ENCODE measurements around the gene KRTAP5-10.
"Not testable (repeated sequence)": the region's sequence is repeated elsewhere in the genome, so short reads cannot be mapped to it uniquely, and the experiment has no call there.

The KRTAP5-10 gene

DNA sequence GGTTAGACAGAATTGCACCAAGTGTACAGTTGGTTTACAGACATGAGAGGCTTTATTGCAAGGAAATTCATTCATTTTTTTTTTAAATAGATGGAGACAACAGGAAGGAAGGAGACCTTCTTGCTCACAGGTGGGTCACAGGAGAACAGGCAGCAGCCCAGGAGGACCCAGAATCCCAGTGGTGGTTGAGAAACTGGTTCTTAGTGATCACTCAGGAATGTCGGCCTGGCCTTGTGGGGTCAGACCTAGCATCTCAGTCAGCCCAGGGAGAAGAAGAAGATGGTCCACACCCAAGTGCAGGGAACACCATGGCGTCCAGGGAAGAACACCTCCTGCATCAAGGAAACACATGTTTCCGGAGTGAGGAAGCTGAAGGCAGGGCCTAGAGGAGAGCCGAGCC is 16.5 kb downstream of the KRTAP5-10 start:
- H3F3A ChIP-seq (ENCODE audit: insufficient read depth, low read length): no peaks in the 10 kb centered on the region
- no peak overlapping the region for H3K4me3 ChIP-seq (ENCODE audit: low read length)
- H3K4me2 ChIP-seq (ENCODE audit: low read depth, low read length): no peak overlapping the region
- H2AFZ ChIP-seq (ENCODE audit: low read length): no peak overlapping the region
- H3K27ac ChIP-seq (ENCODE audit: low read length): no peak overlapping the region
- no peaks in the 10 kb centered on the region for H4K20me1 ChIP-seq (ENCODE audit: insufficient read depth, low read length)
- H3K79me2 ChIP-seq (ENCODE audit: low read length): no peaks in the 10 kb centered on the region
- H3K36me3 ChIP-seq (replicated peaks; ENCODE audit: insufficient read depth, low read length): no peaks in the 10 kb centered on the region
- H3K9ac ChIP-seq (ENCODE audit: low read length): no peak overlapping the region
- no peaks in the 10 kb centered on the region for H3K9me3 ChIP-seq (replicated peaks; ENCODE audit: insufficient read depth, low read length)
- peaks cover 5% of the 10 kb centered on the region for H3K4me1 ChIP-seq (ENCODE audit: low read length)
- TF ChIP-seq, protein P1, sequence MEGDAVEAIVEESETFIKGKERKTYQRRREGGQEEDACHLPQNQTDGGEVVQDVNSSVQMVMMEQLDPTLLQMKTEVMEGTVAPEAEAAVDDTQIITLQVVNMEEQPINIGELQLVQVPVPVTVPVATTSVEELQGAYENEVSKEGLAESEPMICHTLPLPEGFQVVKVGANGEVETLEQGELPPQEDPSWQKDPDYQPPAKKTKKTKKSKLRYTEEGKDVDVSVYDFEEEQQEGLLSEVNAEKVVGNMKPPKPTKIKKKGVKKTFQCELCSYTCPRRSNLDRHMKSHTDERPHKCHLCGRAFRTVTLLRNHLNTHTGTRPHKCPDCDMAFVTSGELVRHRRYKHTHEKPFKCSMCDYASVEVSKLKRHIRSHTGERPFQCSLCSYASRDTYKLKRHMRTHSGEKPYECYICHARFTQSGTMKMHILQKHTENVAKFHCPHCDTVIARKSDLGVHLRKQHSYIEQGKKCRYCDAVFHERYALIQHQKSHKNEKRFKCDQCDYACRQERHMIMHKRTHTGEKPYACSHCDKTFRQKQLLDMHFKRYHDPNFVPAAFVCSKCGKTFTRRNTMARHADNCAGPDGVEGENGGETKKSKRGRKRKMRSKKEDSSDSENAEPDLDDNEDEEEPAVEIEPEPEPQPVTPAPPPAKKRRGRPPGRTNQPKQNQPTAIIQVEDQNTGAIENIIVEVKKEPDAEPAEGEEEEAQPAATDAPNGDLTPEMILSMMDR (IDR thresholded peaks at IDR 0.05; ENCODE audit: low read length): no peak
- TF ChIP-seq EZH2 (optimal IDR thresholded peaks at IDR 0.05; ENCODE audit: low read depth, low read length) (no peak), EZH2phosphoT487 (IDR thresholded peaks at IDR 0.05; ENCODE audit: low read length) (no peak)
- no peak for DNase-seq
- peaks cover 36% of the 10 kb centered on the region; the same call in 1 of the 2 replicates for H3K27me3 ChIP-seq (replicated peaks; ENCODE audit: insufficient read depth, low read length)
- H3K9me2 ChIP-seq (replicated peaks; ENCODE audit: insufficient read depth, low read length): no peaks in the 10 kb centered on the region

DNA sequence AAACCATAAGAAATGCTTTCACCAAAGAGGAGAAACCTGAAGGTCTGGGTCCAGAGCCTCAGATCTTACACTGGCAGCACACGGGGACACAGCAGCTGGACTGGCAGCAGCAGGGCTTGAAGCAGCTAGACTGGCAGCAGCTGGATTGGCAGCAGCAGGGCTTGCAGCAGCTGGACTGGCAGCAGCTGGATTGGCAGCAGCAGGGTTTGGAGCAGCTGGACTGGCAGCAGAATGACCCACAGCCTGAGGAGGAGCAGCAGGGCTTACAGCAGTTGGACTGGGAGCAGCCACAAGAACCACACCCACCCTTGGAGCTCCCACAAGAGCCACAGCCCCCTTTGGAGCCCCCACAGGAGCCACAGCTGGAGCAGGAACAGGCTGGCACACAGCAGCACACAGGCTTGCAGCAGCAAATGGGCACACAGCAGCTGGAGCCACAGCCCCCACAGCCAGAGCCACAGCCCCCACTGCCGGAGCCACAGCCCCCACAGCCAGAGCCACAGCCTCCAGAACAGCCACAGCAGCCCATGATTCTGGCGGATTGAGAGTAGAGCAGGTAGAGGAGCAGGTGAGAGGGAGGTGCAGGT is 17.0 kb downstream of the KRTAP5-10 start, which contains the start of gene KRTAP5-11:
KRTAP5-11 (minus strand) TSS at position 567 of the 587 bp plus-strand sequence; CDS start at position 529, 38 bp downstream.
- Histone ChIP-seq H3K4me1 (ENCODE audit: low read length) (peaks cover 5% of the 10 kb centered on the region), H4K20me1 (ENCODE audit: insufficient read depth, low read length) (no peaks in the 10 kb centered on the region), H3K27ac (ENCODE audit: low read length) (no peak within 1 kb of the TSS), H3K4me3 (ENCODE audit: low read length) (no peak within 1 kb of the TSS), H2AFZ (ENCODE audit: low read length) (no peak within 1 kb of the TSS), H3K36me3 (replicated peaks; ENCODE audit: insufficient read depth, low read length) (no peaks in the 10 kb centered on the region), H3K9ac (ENCODE audit: low read length) (no peak within 1 kb of the TSS), H3K27me3 (replicated peaks; ENCODE audit: insufficient read depth, low read length) (peaks cover 36% of the 10 kb centered on the region; the same call in 1 of the 2 replicates), H3K4me2 (ENCODE audit: low read depth, low read length) (no peak within 1 kb of the TSS), H3K9me2 (replicated peaks; ENCODE audit: insufficient read depth, low read length) (no peaks in the 10 kb centered on the region), H3K9me3 (replicated peaks; ENCODE audit: insufficient read depth, low read length) (no peaks in the 10 kb centered on the region), H3F3A (ENCODE audit: insufficient read depth, low read length) (no peaks in the 10 kb centered on the region), H3K79me2 (ENCODE audit: low read length) (no peaks in the 10 kb centered on the region)
- no peak for DNase-seq
- TF ChIP-seq EZH2 (optimal IDR thresholded peaks at IDR 0.05; ENCODE audit: low read depth, low read length) (no peak), EZH2phosphoT487 (IDR thresholded peaks at IDR 0.05; ENCODE audit: low read length) (no peak)
- TF ChIP-seq, protein P1 (IDR thresholded peaks at IDR 0.05; ENCODE audit: low read length): no peak

DNA sequence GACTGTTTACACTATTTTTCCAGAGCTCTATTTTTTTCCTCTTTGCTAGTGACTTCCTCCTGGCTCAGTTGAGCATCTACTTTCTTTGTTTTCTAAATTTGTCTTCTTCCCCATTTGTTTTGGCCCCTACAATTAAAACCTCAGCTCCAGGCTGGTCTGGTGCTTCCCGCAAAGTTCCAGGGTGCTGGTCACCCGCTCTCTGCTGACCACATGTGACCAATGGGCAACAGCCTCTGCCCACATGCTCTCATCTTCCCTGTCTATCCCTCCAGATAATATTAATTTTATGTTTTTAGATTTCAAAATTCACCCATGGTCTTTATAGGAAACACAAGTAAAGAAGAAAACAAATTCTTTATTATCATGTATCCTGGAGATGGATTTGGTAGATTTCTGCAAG is 17.6 kb downstream of the KRTAP5-10 start:
- H3K4me3 ChIP-seq (ENCODE audit: low read length); H2AFZ ChIP-seq (ENCODE audit: low read length); H3K9me3 ChIP-seq (replicated peaks; ENCODE audit: insufficient read depth, low read length); H3K9me2 ChIP-seq (replicated peaks; ENCODE audit: insufficient read depth, low read length); H3K9ac ChIP-seq (ENCODE audit: low read length); H3F3A ChIP-seq (ENCODE audit: insufficient read depth, low read length); H3K36me3 ChIP-seq (replicated peaks; ENCODE audit: insufficient read depth, low read length); H3K4me1 ChIP-seq (ENCODE audit: low read length); H4K20me1 ChIP-seq (ENCODE audit: insufficient read depth, low read length); DNase-seq; H3K27ac ChIP-seq (ENCODE audit: low read length); H3K79me2 ChIP-seq (ENCODE audit: low read length); H3K4me2 ChIP-seq (ENCODE audit: low read depth, low read length): not testable (repeated sequence)
- H3K27me3 ChIP-seq (replicated peaks; ENCODE audit: insufficient read depth, low read length): peaks cover 36% of the 10 kb centered on the region; the same call in 1 of the 2 replicates

DNA sequence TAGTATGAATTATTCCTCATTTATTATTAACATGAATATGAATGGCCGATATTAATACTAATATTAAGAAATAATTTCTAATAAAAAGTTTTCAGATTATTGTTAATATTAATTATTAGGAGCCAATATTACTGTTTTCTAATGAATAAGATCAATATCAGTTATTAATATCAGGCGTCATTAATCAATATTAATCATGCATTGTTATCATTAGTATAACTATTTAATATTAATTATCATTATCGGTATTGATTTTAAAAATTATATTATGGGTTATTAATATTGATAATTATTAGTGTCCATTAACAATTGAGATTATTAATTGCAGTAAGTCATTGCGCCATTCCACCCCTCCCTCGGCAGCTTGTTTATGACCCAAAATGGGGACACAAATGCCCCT is 20.3 kb downstream of the KRTAP5-10 start:
- H3K9me3 ChIP-seq (replicated peaks; ENCODE audit: insufficient read depth, low read length); H3K27ac ChIP-seq (ENCODE audit: low read length); H3K4me1 ChIP-seq (ENCODE audit: low read length); H3K4me2 ChIP-seq (ENCODE audit: low read depth, low read length); H3K9ac ChIP-seq (ENCODE audit: low read length); H3K79me2 ChIP-seq (ENCODE audit: low read length); H2AFZ ChIP-seq (ENCODE audit: low read length); H3F3A ChIP-seq (ENCODE audit: insufficient read depth, low read length); H3K9me2 ChIP-seq (replicated peaks; ENCODE audit: insufficient read depth, low read length); H3K4me3 ChIP-seq (ENCODE audit: low read length); H4K20me1 ChIP-seq (ENCODE audit: insufficient read depth, low read length); H3K36me3 ChIP-seq (replicated peaks; ENCODE audit: insufficient read depth, low read length); DNase-seq: not testable (repeated sequence)
- peaks cover 30% of the 10 kb centered on the region; the same call in 1 of the 2 replicates for H3K27me3 ChIP-seq (replicated peaks; ENCODE audit: insufficient read depth, low read length)

DNA sequence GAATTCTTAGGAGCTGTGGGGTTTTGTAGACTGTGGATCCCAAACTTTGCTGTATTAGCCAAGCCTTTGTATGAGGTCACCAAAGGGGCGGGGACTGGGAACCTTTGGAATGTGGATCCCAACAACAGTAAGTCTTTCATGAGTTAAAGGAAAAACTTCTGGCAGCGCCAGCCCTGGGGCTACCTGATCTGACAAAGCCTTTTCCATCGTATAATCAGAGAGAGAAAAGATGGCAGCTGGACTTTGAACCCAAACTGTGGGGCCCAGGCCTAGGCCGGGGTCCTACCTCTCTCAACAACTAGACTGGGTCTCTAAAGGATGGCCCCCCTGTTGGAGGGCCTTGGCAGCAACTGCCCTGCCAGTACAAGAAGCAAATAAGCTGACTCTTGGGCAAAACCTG is 23.0 kb downstream of the KRTAP5-10 start:
- not testable (repeated sequence) for DNase-seq; H3K27ac ChIP-seq (ENCODE audit: low read length); H4K20me1 ChIP-seq (ENCODE audit: insufficient read depth, low read length); H3K79me2 ChIP-seq (ENCODE audit: low read length); H3K9me2 ChIP-seq (replicated peaks; ENCODE audit: insufficient read depth, low read length); H3K9ac ChIP-seq (ENCODE audit: low read length); H2AFZ ChIP-seq (ENCODE audit: low read length); H3K4me3 ChIP-seq (ENCODE audit: low read length); H3K4me1 ChIP-seq (ENCODE audit: low read length); H3F3A ChIP-seq (ENCODE audit: insufficient read depth, low read length); H3K9me3 ChIP-seq (replicated peaks; ENCODE audit: insufficient read depth, low read length); H3K36me3 ChIP-seq (replicated peaks; ENCODE audit: insufficient read depth, low read length); H3K4me2 ChIP-seq (ENCODE audit: low read depth, low read length)
- H3K27me3 ChIP-seq (replicated peaks; ENCODE audit: insufficient read depth, low read length): peaks cover 12% of the 10 kb centered on the region; the same call in 1 of the 2 replicates

All from MM.1S (cell line).